GM12878 (cell line): Measurements from ENCODE around the gene AMBP.

ENCODE experiments used
- EP300 ChIP-seq, 2 experiments: fragments of 150-350 bp in 1 of 2; IDR thresholded peaks; 2 replicates each; pipeline ENCODE4 v1.6.1; 2011 to 2012; ENCODE audit warnings: low read depth in 2 of 2, low read length in 2 of 2, borderline replicate concordance in 1 of 2, improper control_type of control experiment in 1 of 2, inconsistent platforms in 1 of 2; ENCODE audit not compliant: control insufficient read depth in 1 of 2
- POLR2A ChIP-seq: IDR thresholded peaks from 2 replicates; pipeline ENCODE4 v1.6.1; 2011; ENCODE audit warnings: low read depth, mild to moderate bottlenecking, low read length

DNA sequence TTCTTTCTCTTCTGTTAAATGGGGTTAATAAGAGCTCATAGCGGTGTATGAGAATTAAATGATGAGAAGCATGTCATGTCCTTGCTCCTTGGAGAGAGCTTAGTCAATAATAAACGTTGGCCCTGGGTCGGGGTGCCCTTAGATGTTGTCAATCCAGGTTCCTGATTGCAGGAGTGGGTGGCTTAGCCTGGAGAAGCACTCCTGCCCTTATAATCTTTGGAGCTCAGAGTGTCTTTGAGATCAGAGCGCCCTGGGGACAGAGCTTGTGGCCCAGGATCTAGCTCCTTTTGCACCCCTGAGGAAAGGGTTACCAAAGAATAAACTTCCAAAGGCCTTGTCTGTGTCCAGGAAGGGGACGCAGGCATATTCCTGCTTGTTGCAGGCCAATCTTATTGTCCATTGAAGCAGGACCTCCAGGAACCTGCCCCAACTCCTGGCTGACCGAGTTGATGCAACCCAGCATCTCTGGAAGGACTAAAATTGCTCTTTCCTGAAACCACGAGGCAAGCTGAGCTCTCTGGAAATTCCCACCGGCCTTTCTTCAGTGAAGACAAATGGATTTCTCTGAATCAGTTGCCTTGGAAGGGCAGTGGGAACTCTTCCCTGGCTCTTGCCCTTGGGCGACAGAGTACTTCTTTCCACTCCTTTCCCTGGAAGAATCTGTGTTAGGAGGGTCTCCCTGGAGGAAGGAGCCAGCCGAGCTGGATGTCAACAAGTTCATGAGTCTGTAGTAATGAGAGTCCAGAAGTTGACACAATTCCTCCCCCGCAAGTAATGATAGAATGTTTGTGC, 6.4 kb upstream of the AMBP start:
- TF ChIP-seq POLR2A: no peak
- TF ChIP-seq EP300 (IDR thresholded peaks at IDR 0.05; ENCODE audit: borderline replicate concordance in 1 of 2, control insufficient read depth in 1 of 2, low read depth in 2 of 2, low read length in 2 of 2): no peak
